ENCODE results near the gene PYGO2. TPM values are rescaled to one million over a fixed set of nuclear protein-coding genes. Genes with fewer than 3 reads are reported as not detected.

The PYGO2 gene
- total RNA-seq, 1 donor from 2014 or later = 13.2 TPM

Small RNAs within 50 kb of the gene (microRNA-seq; reads per million reads assigned to microRNA genes)
- not detected for gene MIR4258

Other genes starting within 250 kb of the PYGO2 start
- gene KCNN3, start 91.5 kb downstream of the PYGO2 start, total RNA-seq = 3.4 TPM
- gene PMVK, start 25.1 kb downstream of the PYGO2 start, total RNA-seq = 65.7 TPM
- 49.2 TPM for gene PBXIP1, start 5.7 kb downstream of the PYGO2 start, total RNA-seq
- 52.7 TPM for gene SHC1, start 9.0 kb upstream of the PYGO2 start, total RNA-seq
- 15.5 TPM for gene CKS1B, start 12.9 kb upstream of the PYGO2 start, total RNA-seq
- 34.7 TPM for gene FLAD1, start 21.6 kb upstream of the PYGO2 start, total RNA-seq
- not detected for gene LENEP, start 31.8 kb upstream of the PYGO2 start, total RNA-seq
- 44.1 TPM for gene ZBTB7B, start 41.0 kb upstream of the PYGO2 start, total RNA-seq
- 0.16 TPM for gene DCST2, start 72.0 kb upstream of the PYGO2 start, total RNA-seq
- not detected for gene DCST1, start 72.0 kb upstream of the PYGO2 start, total RNA-seq
- gene ADAM15, start 89.5 kb upstream of the PYGO2 start, total RNA-seq = 77.6 TPM
- 2.6 TPM for gene EFNA4, start 102.0 kb upstream of the PYGO2 start, total RNA-seq
- 0.75 TPM for gene EFNA3, start 117.1 kb upstream of the PYGO2 start, total RNA-seq
- 41.5 TPM for gene EFNA1, start 166.1 kb upstream of the PYGO2 start, total RNA-seq
- 7.1 TPM for gene SLC50A1, start 174.1 kb upstream of the PYGO2 start, total RNA-seq
- gene DPM3, start 178.7 kb upstream of the PYGO2 start, total RNA-seq = 49.4 TPM
- gene KRTCAP2, start 211.5 kb upstream of the PYGO2 start, total RNA-seq = 121 TPM
- gene TRIM46, start 212.1 kb upstream of the PYGO2 start, total RNA-seq = 0.08 TPM
- 5.8 TPM for gene THBS3, start 246.1 kb upstream of the PYGO2 start, total RNA-seq
- 16.4 TPM for gene MTX1, start 246.9 kb upstream of the PYGO2 start, total RNA-seq

Data from Right ventricle myocardium superior (tissue), 1 donor.